Activated CD4-positive, alpha-beta T cell treated with anti-CD3 and anti-CD28 coated beads, Interleukin-2, amount 50 U/mL, for 1 hour (primary cell): ENCODE measurements around the gene BIVM.
"Not testable (repeated sequence)": the region's sequence is repeated elsewhere in the genome, so short reads cannot be mapped to it uniquely, and the experiment has no call there.

ENCODE experiments used
- DNase-seq: peaks from one replicate; pipeline ENCODE4 v3.0.0-alpha.2; 2020

Gene BIVM

GRCh38 chr13:102798581-102799425 lies at the start of gene BIVM, which contains the start of gene POGLUT2:
TSS of gene BIVM (plus strand) at chr13:102799119. CDS start at chr13:102807268, 8,149 bp downstream.
TSS of gene POGLUT2 (minus strand) at chr13:102798976. CDS start at chr13:102798670, 306 bp downstream.
- DNase-seq: peak; percentile 66

GRCh38 chr13:102751886-102752285 lies 47.0 kb upstream of the BIVM start:
- DNase-seq: no peak

- no peak for DNase-seq
These were observed 41.9 kb upstream of the BIVM start for GRCh38 chr13:102757006-102757405.

- DNase-seq: no peak
These were observed 40.1 kb upstream of the BIVM start for GRCh38 chr13:102758842-102759241.

GRCh38 chr13:102761071-102761470 lies 37.8 kb upstream of the BIVM start:
- DNase-seq: no peak

GRCh38 chr13:102763741-102764140 lies 35.2 kb upstream of the BIVM start:
- DNase-seq: no peak

GRCh38 chr13:102768909-102769308 lies 30.0 kb upstream of the BIVM start:
- DNase-seq: no peak

- no peak for DNase-seq
These were observed 29.2 kb upstream of the BIVM start for GRCh38 chr13:102769679-102770078.

GRCh38 chr13:102770435-102770834 lies 28.5 kb upstream of the BIVM start:
- no peak for DNase-seq

- DNase-seq: no peak
These were observed 27.4 kb upstream of the BIVM start for GRCh38 chr13:102771298-102772041.

- no peak for DNase-seq
These were observed 26.9 kb upstream of the BIVM start for GRCh38 chr13:102772042-102772425.

- peak; percentile 85 for DNase-seq
These were observed 25.3 kb upstream of the BIVM start, which contains the start of gene TEX30 for GRCh38 chr13:102773441-102774213. TSS of gene TEX30 (minus strand) at chr13:102773786. CDS start at chr13:102770026, 3,760 bp downstream.

GRCh38 chr13:102774214-102774568 lies 24.7 kb upstream of the BIVM start:
- DNase-seq: peak; percentile 1

GRCh38 chr13:102774591-102775520 lies 24.1 kb upstream of the BIVM start:
- no peak for DNase-seq

- DNase-seq: no peak
These were observed 22.6 kb upstream of the BIVM start for GRCh38 chr13:102776271-102776670.

GRCh38 chr13:102777736-102778135 lies 21.2 kb upstream of the BIVM start:
- no peak for DNase-seq

GRCh38 chr13:102779436-102780159 lies 19.3 kb upstream of the BIVM start:
- DNase-seq: peak; percentile 4

GRCh38 chr13:102780656-102781055 lies 18.3 kb upstream of the BIVM start:
- not testable (repeated sequence) for DNase-seq

GRCh38 chr13:102781591-102781990 lies 17.3 kb upstream of the BIVM start:
- DNase-seq: no peak

- no peak for DNase-seq
These were observed 14.4 kb upstream of the BIVM start for GRCh38 chr13:102784483-102784882.

GRCh38 chr13:102788683-102789082 lies 10.2 kb upstream of the BIVM start:
- DNase-seq: no peak
